Measurements from ENCODE around the gene COL6A2. TPM values are rescaled to one million over a fixed set of nuclear protein-coding genes. Genes with fewer than 3 reads are reported as not detected.

COL6A2 gene
- total RNA-seq, 8 experiments from 2014 or later = 2.6 to 153 (median 5.0) TPM

DNA sequence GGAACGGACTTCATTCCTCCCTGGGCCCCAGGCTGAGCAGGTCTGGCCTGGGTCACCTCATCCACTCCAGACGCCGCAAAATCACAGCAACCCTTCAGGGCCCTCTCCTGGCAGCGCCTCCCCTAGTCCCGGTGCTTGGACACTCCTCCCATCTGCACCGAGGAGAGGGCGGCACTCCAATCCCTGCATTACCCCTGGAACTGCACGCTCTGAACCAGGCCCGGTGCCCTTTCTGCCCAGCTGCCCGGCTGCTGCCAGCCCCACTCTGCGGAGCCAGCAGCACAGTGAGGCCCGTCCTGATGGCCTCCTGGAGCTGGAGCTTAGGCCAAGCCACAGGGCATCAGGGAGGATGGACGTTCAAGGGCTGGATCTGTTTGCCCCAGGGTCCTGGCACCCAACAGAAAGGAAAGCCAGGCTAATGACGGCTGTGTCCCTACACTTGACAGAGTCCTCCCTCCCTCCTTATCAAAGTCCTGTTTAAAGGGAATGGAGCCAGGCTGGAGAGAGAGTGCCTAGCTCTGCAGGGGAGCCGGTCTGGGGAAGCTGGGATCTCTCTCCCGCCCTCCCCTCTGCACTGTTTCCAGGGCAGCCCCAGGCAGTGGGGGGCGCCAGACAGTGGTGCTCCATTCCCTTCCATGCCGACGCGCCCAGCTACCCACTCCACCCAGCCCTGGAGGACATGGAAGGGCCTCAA, 12.7 kb downstream of the COL6A2 start:
- no peak overlapping the region for H3K27ac ChIP-seq
- H3K4me1 ChIP-seq (replicated peaks in 1 of 2) = no peaks in the 10 kb centered on the region
- peak in 5 of 8 experiments; percentile 37 to 78 (median 55) for ATAC-seq (replicated peaks in 6 of 8)
- in situ Hi-C loops (cut with MboI; ENCODE audit: low pct_unique_long_range_greater_than_20kb in 2 of 9, low sequenced_read_pairs in 9 of 9, unreplicated experiment in 9 of 9) = loop anchor here in 1 of 9 experiments (10.0 kb wide), 1 partner anchor 136 kb away; no protein-coding TSS in a partner anchor
- H3K4me3 ChIP-seq = no peak overlapping the region
- 10 to 100% (median 73%) methylated on average over 1 to 6 of the region's 20 CpGs; no CpG with 5 or more reads in 1 of the 10 experiments for WGBS, 10 experiments

DNA sequence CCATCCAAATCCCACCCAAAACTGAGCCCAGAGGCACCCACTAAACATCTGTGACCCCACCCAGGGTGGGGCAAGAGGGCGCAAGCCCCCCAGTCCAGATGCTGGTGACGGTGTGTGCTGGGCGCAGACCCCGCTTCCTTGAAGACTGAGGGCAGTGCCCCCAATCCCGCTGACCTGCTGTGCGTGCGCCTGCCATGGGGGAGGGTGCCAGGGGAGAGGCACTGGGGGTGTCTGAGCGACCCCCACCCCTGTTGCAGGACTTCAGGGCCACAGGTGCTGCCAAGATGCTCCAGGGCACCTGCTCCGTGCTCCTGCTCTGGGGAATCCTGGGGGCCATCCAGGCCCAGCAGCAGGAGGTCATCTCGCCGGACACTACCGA, 13.3 kb downstream of the COL6A2 start:
- in situ Hi-C loops (cut with MboI; ENCODE audit: low pct_unique_long_range_greater_than_20kb in 2 of 9, low sequenced_read_pairs in 9 of 9, unreplicated experiment in 9 of 9) = loop anchor here in 1 of 9 experiments (10.0 kb wide), 1 partner anchor 136 kb away; no protein-coding TSS in a partner anchor
- no peak for ATAC-seq (replicated peaks in 6 of 8)
- Histone ChIP-seq H3K4me1 (replicated peaks in 1 of 2) (no peaks in the 10 kb centered on the region), H3K27ac (no peak overlapping the region), H3K4me3 (no peak overlapping the region)
- WGBS, 10 experiments = 65 to 100% methylated on average over 1 to 4 of the region's 12 CpGs; no CpG with 5 or more reads in 8 of the 10 experiments

DNA sequence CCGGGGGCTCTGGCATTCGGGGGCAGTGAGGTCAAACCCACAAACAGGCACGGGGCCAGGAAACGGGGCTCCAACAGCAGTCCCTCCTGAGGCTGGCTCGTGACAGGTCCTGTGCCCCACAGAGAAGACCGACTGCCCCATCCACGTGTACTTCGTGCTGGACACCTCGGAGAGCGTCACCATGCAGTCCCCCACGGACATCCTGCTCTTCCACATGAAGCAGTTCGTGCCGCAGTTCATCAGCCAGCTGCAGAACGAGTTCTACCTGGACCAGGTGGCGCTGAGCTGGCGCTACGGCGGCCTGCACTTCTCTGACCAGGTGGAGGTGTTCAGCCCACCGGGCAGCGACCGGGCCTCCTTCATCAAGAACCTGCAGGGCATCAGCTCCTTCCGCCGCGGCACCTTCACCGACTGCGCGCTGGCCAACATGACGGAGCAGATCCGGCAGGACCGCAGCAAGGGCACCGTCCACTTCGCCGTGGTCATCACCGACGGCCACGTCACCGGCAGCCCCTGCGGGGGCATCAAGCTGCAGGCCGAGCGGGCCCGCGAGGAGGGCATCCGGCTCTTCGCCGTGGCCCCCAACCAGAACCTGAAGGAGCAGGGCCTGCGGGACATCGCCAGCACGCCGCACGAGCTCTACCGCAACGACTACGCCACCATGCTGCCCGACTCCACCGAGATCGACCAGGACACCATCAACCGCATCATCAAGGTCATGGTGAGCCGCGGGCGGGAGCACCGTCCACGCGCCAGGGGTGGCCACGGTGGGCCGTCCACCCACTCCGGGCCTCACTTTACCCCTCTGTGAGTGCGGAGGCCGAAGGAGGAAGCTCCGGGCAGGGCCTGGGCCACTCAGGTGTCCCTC, 14.2 kb downstream of the COL6A2 start:
- Histone ChIP-seq H3K4me3 (no peak overlapping the region), H3K27ac (no peak overlapping the region), H3K4me1 (replicated peaks in 1 of 2) (no peaks in the 10 kb centered on the region)
- ATAC-seq (replicated peaks in 6 of 8) = no peak
- WGBS, 10 experiments = 94 to 100% (median 97%) methylated on average over 1 to 9 of the region's 69 CpGs; no CpG with 5 or more reads in 6 of the 10 experiments
- in situ Hi-C loops (cut with MboI; ENCODE audit: low pct_unique_long_range_greater_than_20kb in 2 of 9, low sequenced_read_pairs in 9 of 9, unreplicated experiment in 9 of 9) = loop anchor here in 1 of 9 experiments (10.0 kb wide), 1 partner anchor 137 kb away; no protein-coding TSS in a partner anchor

DNA sequence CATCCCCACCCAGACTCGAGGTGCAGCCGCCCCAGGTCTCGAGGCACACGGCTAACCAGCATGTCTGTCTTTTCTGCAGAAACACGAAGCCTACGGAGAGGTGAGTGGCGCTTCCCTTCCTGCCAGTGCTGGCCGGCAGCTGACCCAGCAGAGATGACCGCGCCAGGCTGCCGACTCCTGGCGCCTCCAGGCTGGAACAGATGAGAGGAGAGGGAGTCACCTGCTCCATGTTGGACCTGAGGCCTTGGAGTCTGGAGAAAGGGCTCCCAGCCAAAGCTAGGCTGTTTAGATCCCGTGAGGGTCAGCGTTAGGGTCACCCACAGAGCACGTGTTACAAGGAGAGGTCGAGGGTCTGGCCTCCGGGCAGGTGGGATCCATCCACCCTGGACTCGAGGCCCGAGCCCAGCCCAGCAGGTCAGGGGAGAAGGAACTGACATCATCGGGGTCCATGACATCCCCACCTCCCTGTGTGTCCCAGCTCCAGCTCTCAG, 14.9 kb downstream of the COL6A2 start:
- no peaks in the 10 kb centered on the region for H3K4me1 ChIP-seq (replicated peaks in 1 of 2)
- in situ Hi-C loops (cut with MboI; ENCODE audit: low pct_unique_long_range_greater_than_20kb in 2 of 9, low sequenced_read_pairs in 9 of 9, unreplicated experiment in 9 of 9) = loop anchor here in 1 of 9 experiments (10.0 kb wide), 1 partner anchor 138 kb away; no protein-coding TSS in a partner anchor
- no peak overlapping the region for H3K4me3 ChIP-seq
- no peak for ATAC-seq (replicated peaks in 6 of 8)
- 87 to 100% (median 95%) methylated on average over 1 to 8 of the region's 20 CpGs; no CpG with 5 or more reads in 6 of the 10 experiments for WGBS, 10 experiments
- no peak overlapping the region for H3K27ac ChIP-seq

DNA sequence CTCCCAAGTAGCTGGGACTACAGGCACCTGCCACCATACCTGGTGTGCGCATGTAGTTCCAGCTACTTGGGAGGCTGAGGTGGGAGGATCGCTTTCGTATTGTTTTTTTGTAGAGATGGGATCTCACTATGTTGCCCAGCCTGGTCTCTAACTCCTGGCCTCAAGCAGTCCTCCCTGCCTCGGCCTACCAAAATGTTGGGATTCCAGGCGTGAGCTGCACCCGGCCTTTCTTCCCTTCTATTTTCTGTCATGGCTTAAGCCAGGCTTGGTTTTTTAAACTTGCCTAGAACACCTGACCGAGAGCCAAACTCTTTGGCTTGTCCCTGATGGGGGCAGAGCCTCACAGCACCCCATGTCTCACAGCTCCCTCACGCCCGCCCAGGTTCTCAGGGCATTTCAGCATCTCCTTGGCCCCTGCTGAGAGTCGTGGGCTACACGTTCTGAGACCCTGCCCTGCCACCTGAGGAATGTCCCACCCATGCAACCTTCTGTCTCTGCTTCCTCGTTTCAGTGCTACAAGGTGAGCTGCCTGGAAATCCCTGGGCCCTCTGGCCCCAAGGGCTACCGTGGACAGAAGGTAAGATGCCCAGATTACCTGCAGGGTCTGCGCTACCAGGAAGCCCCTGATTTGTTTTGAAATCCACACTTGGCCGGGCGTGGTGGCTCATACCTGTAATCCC, 15.7 kb downstream of the COL6A2 start:
- in situ Hi-C loops (cut with MboI; ENCODE audit: low pct_unique_long_range_greater_than_20kb in 2 of 9, low sequenced_read_pairs in 9 of 9, unreplicated experiment in 9 of 9) = loop anchor here in 1 of 9 experiments (10.0 kb wide), 1 partner anchor 139 kb away; no protein-coding TSS in a partner anchor
- 20 to 100% (median 93%) methylated on average over 1 to 6 of the region's 16 CpGs; no CpG with 5 or more reads in 2 of the 10 experiments for WGBS, 10 experiments
- Histone ChIP-seq H3K4me1 (replicated peaks in 1 of 2) (no peaks in the 10 kb centered on the region), H3K27ac (no peak overlapping the region), H3K4me3 (no peak overlapping the region)
- no peak for ATAC-seq (replicated peaks in 6 of 8)

DNA sequence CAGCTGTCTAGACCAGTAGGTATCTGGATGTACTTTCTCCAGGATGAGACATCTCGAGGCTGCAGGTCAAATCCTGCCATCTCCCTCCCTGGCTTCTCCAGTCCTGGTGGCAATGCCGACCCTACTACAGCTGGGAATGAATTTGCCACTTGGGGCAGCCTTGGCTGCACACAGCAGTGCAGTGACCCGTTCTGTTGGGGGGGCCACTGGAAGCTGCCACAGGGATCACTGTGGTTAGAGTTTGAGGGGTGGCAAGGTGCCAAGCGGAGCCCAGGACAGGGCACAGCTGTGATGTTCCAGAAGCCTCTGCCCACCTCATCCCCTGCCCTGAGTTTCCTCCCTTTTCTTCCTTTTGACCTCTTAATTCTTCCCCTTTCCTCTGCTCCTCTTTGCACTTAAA, 17.1 kb downstream of the COL6A2 start:
- Histone ChIP-seq H3K4me1 (replicated peaks in 1 of 2) (no peaks in the 10 kb centered on the region), H3K4me3 (no peak overlapping the region), H3K27ac (no peak overlapping the region)
- in situ Hi-C loops (cut with MboI; ENCODE audit: low pct_unique_long_range_greater_than_20kb in 2 of 9, low sequenced_read_pairs in 9 of 9, unreplicated experiment in 9 of 9) = loop anchor here in 1 of 9 experiments (10.0 kb wide), 1 partner anchor 140 kb away; no protein-coding TSS in a partner anchor
- no peak for ATAC-seq (replicated peaks in 6 of 8)
- WGBS, 10 experiments = 80 to 100% (median 90%) methylated on average over 1 to 3 of the region's 4 CpGs; no CpG with 5 or more reads in 4 of the 10 experiments

DNA sequence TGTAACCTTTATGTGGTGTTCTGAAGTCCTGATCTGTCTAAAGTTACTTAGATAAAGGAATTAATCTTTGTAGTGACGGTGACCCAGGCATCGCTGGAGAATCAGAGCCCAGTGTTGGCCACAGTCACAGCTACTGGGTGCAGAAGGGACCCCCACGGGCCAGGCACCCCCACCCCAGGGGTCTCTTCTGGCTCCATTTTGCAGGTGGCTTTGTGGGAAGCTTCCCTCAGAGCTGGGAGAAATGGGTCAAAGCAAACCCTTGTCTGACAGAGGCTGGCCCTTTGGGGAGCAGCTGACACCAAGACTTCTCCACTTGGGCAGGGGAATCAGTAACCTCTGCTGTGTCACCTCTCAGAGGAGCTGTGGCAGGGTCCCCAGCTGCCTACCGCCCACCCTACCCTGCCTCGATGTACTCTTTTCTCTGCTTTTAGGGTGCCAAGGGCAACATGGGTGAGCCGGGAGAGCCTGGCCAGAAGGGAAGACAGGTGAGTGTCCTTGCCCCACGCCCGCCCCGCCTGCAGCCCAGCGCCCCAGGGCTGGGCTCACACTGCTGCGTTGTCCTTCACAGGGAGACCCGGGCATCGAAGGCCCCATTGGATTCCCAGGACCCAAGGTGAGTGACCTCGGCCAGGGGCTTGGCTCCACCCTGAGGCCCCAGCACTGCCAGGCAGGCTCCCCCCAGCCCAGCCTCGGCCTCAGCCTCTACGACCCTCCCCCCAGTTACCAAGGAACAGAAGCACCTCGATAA, 17.7 kb downstream of the COL6A2 start:
- no peak overlapping the region for H3K4me3 ChIP-seq
- in situ Hi-C loops (cut with MboI; ENCODE audit: low pct_unique_long_range_greater_than_20kb in 2 of 9, low sequenced_read_pairs in 9 of 9, unreplicated experiment in 9 of 9) = loop anchor here in 1 of 9 experiments (10.0 kb wide), 1 partner anchor 141 kb away; no protein-coding TSS in a partner anchor
- no peaks in the 10 kb centered on the region for H3K4me1 ChIP-seq (replicated peaks in 1 of 2)
- no peak for ATAC-seq (replicated peaks in 6 of 8)
- no peak overlapping the region for H3K27ac ChIP-seq
- WGBS, 10 experiments = 60 to 100% (median 98%) methylated on average over 1 to 9 of the region's 17 CpGs; no CpG with 5 or more reads in 3 of the 10 experiments

DNA sequence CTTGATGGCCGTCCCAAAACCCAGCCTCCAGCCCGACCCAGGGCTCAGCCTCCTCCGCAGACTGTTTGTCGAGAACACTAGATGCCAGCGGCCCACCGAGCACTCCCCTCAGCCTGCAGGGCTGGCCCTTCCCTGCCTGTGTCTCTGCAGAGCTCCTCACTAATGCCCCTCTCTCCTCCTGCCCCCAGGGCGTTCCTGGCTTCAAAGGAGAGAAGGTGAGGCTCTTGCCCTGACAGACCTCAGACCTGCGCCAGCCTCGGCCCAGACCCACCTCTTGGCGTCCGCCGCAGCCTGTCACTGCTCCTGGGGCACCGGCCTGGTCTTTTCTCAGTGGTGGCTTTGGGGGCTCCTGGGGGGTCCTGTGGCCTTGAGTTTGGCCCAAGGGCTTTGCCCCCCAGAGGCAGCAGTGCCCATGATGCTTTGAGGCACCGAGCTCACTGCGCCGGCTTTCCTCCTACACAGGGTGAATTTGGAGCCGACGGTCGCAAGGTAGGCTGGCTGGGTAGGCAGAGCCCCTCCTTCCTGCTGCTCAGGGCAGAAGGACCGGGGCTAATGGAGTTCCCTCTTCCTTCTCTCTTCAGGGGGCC, 18.4 kb downstream of the COL6A2 start:
- no peak overlapping the region for H3K4me3 ChIP-seq
- H3K4me1 ChIP-seq (replicated peaks in 1 of 2) = no peaks in the 10 kb centered on the region
- in situ Hi-C loops (cut with MboI; ENCODE audit: low pct_unique_long_range_greater_than_20kb in 2 of 9, low sequenced_read_pairs in 9 of 9, unreplicated experiment in 9 of 9) = loop anchor here in 1 of 9 experiments (10.0 kb wide), 1 partner anchor 141 kb away; no protein-coding TSS in a partner anchor
- no peak overlapping the region for H3K27ac ChIP-seq
- WGBS, 10 experiments = 80 to 100% (median 89%) methylated on average over 1 to 9 of the region's 20 CpGs; no CpG with 5 or more reads in 4 of the 10 experiments
- ATAC-seq (replicated peaks in 6 of 8) = peak in 1 of 8 experiments; percentile 7

DNA sequence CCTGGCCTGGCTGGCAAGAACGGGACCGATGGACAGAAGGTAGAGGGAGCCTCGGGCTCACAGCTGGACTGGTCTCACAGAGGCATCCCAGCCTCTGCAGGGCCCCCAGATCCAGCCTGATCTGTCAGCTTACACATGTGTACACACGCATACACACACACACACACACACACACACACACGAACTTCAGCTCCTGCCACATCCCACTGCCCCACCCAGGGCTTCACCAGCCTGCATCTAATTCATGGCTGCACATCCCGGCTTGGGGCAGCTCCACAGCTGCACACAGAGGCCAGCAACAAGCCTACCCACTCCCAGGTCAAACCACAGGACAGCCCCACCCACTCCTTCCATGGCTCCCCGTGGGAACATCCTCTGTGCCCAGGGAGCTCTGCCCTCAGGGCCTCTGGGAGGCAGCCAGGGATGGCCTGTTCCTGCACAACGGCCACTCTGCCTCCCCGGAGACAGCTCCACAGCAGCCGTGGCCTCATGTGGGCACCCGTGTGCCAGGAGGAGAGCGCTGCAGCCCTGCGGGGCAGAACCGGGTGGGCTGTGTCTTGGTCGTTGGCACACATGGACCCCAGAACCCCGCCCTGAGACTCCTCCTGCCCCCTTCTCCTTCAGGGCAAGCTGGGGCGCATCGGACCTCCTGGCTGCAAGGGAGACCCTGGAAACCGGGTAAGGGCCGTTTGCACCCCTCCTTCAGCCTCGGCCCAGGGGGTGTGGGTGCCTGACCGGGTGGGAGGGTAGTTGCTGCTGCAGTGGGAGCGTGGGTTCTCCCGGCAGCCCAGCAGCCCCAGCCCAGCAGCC, 19.1 kb downstream of the COL6A2 start:
- 29 to 76% (median 57%) methylated on average over 2 to 4 of the region's 24 CpGs; no CpG with 5 or more reads in 7 of the 10 experiments for WGBS, 10 experiments
- ATAC-seq (replicated peaks in 6 of 8) = peak; percentile 23 to 84 (median 64)
- H3K27ac ChIP-seq = no peak overlapping the region
- H3K4me3 ChIP-seq = no peak overlapping the region
- in situ Hi-C loops (cut with MboI; ENCODE audit: low pct_unique_long_range_greater_than_20kb in 2 of 9, low sequenced_read_pairs in 9 of 9, unreplicated experiment in 9 of 9) = loop anchor here in 1 of 9 experiments (10.0 kb wide), 1 partner anchor 142 kb away; no protein-coding TSS in a partner anchor
- H3K4me1 ChIP-seq (replicated peaks in 1 of 2) = no peaks in the 10 kb centered on the region

DNA sequence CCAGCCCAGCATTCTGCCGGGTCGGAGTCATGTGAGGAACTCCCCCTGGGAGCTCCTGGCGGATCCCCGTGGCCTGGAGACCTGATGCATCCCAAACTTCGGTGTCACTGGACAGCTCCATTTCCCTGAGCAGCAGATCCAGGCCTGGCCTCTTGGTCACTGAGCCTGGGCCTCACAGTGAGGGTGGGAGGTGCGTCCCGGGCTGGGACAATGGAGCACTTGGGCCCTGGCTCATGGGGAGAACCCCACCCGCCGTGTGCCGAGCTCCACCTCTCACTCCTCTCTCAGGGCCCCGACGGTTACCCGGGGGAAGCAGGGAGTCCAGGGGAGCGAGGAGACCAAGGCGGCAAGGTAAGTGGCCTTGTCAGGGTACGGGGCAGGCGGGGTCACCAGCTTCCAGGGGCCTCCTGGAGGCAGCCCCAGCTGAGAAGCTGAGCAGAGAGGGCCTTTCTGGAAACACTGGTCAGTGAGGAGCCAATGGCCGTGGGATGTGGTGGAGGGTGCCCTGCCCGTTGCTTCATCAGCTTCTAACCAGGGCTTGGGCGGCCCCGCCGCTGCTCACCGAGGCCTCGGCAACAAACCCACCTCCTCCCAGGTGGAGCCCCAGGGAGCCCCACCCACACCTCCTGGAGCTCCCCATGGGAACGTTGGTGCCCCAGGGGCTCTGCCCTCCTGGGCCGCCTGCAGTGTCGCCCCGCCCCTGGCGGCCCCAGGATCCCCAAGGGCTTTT, 19.8 kb downstream of the COL6A2 start:
- WGBS, 10 experiments = 73 to 100% (median 92%) methylated on average over 2 to 9 of the region's 29 CpGs; no CpG with 5 or more reads in 7 of the 10 experiments

More for the DNA sequence above, 19.8 kb downstream of the COL6A2 start:
- in situ Hi-C loops (cut with MboI; ENCODE audit: low pct_unique_long_range_greater_than_20kb in 2 of 9, low sequenced_read_pairs in 9 of 9, unreplicated experiment in 9 of 9) = loop anchor here in 1 of 9 experiments (10.0 kb wide), 1 partner anchor 143 kb away; no protein-coding TSS in a partner anchor
- no peaks in the 10 kb centered on the region for H3K4me1 ChIP-seq (replicated peaks in 1 of 2)
- peak in 1 of 8 experiments; percentile 9 for ATAC-seq (replicated peaks in 6 of 8)
- H3K4me3 ChIP-seq = no peak overlapping the region
- no peak overlapping the region for H3K27ac ChIP-seq
